ENCODE measurements around the gene ETV6.

GRCh38 chr12:11654338-11654737 is 4.9 kb downstream of the ETV6 start:
- TF ChIP-seq CTCF (IDR thresholded peaks at IDR 0.05) (no peak), POLR2A (IDR thresholded peaks at IDR 0.05) (no peak)
